B cell (primary cell): Measurements from ENCODE around the gene PSAPL1. TPM values are rescaled to one million over a fixed set of nuclear protein-coding genes. Genes with fewer than 3 reads are reported as not detected.

Source experiments
- ATAC-seq: fragments of 200-7000 bp; cut with Tn5 transposase; one replicate; pipeline ENCODE4 v1.10.0; 2021; ENCODE audit warnings: low read depth, mild to moderate bottlenecking, moderate number of reproducible peaks, moderate library complexity
- CTCF ChIA-PET: fragments of 350-600 bp; sonication (Branson Sonifier 250); formaldehyde crosslinking; loops from one replicate; lab custom pipeline; 2021; ENCODE audit warnings: antibody characterized with exemption, inconsistent platforms; lab: Charles Lee
- POLR2A ChIA-PET: fragments of 350-600 bp; sonication (Branson Sonifier 250); formaldehyde crosslinking; loops from one replicate; lab custom pipeline; 2021; ENCODE audit warnings: antibody characterized with exemption; lab: Charles Lee
- DNase-seq: peaks from one replicate; pipeline ENCODE4 v3.0.0; 2013
- H2AFZ ChIP-seq: 2 replicates; pipeline ENCODE4 v1.6.1; 2012; ENCODE audit warnings: mild to moderate bottlenecking, low read depth, low read length; ENCODE audit not compliant: insufficient read depth, poor library complexity, severe bottlenecking
- H3K27ac ChIP-seq, 2 donors: 1 replicate in 1 of 2; 2 replicates in 1 of 2; pipeline ENCODE4 v1.5.1; 2012 to 2013; ENCODE audit warnings: low read length in 2 of 2, mild to moderate bottlenecking in 2 of 2, moderate library complexity in 1 of 2
- H3K27me3 ChIP-seq, 4 experiments: fragments of 200-600 bp in 1 of 4; sonication (generic) in 1 of 4; replicated peaks in 1 of 4; 1 replicate in 2 of 4; 2 replicates in 2 of 4; pipeline versions ENCODE4 v1.6.1 to v1.7.0; 2013 to 2016; ENCODE audit warnings: low read length in 3 of 4, mild to moderate bottlenecking in 2 of 4, mixed read lengths in 1 of 4, moderate library complexity in 1 of 4; ENCODE audit not compliant: insufficient read depth in 4 of 4, control insufficient read depth in 3 of 4; ENCODE audit errors: control extremely low read depth in 1 of 4
- H3K36me3 ChIP-seq, 2 experiments: replicated peaks in 1 of 2; 1 replicate in 1 of 2; 2 replicates in 1 of 2; pipeline versions ENCODE4 v1.6.1 to v1.7.1; 2013; ENCODE audit warnings: low read length in 1 of 2; ENCODE audit not compliant: insufficient read depth in 2 of 2, control insufficient read depth in 1 of 2; ENCODE audit errors: control extremely low read depth in 1 of 2, extremely low read depth in 1 of 2
- H3K4me1 ChIP-seq, 2 donors: fragments of 200-600 bp in 1 of 2; sonication (generic) in 1 of 2; 1 replicate in 1 of 2; 2 replicates in 1 of 2; pipeline versions ENCODE4 v1.5.1 to v1.6.1; 2013 to 2017; ENCODE audit warnings: low read length in 2 of 2; ENCODE audit not compliant: control insufficient read depth in 2 of 2, insufficient read depth in 2 of 2
- H3K4me2 ChIP-seq: replicated peaks from 2 replicates; pipeline ENCODE3; 2012; ENCODE audit warnings: mild to moderate bottlenecking, low read depth, low read length; ENCODE audit not compliant: poor library complexity, severe bottlenecking
- H3K4me3 ChIP-seq, 5 experiments: fragments of 200-600 bp in 1 of 5; sonication (generic) in 1 of 5; 1 replicate in 3 of 5; 2 replicates in 2 of 5; pipeline versions ENCODE4 v1.5.1 to v1.7.0; 2011 to 2016; ENCODE audit warnings: low read length in 4 of 5, mild to moderate bottlenecking in 4 of 5, low read depth in 2 of 5, control low read depth in 1 of 5, moderate library complexity in 1 of 5; ENCODE audit not compliant: insufficient read depth in 1 of 5; ENCODE audit errors: control extremely low read depth in 1 of 5, extremely low read depth in 1 of 5
- H3K79me2 ChIP-seq: fragments of 200-600 bp; sonication (generic); one replicate; pipeline ENCODE4 v1.6.0; 2016; ENCODE audit warnings: low read length; ENCODE audit not compliant: control insufficient read depth, insufficient read depth
- H3K9ac ChIP-seq: fragments of 200-600 bp; sonication (generic); 2 replicates; pipeline ENCODE4 v1.6.1; 2017; ENCODE audit warnings: mild to moderate bottlenecking, low read length, moderate library complexity
- H3K9me3 ChIP-seq, 3 donors: one replicate each; pipeline versions ENCODE4 v1.6.1 to v1.7.1; 2013; ENCODE audit warnings: low read length in 2 of 3; ENCODE audit not compliant: control insufficient read depth in 2 of 3, insufficient read depth in 1 of 3; ENCODE audit errors: control extremely low read depth in 1 of 3
- H4K20me1 ChIP-seq: 2 replicates; pipeline ENCODE4 v1.6.0; 2012; ENCODE audit warnings: mild to moderate bottlenecking, low read length; ENCODE audit not compliant: insufficient read depth, control insufficient read depth, poor library complexity, severe bottlenecking
- H3K27ac Mint-ChIP-seq: one replicate; pipeline ENCODE4 v1.8.0; 2021; ENCODE audit warnings: mixed read lengths
- H3K27me3 Mint-ChIP-seq: one replicate; pipeline ENCODE4 v1.8.0; 2021; ENCODE audit warnings: mixed read lengths
- H3K4me1 Mint-ChIP-seq: one replicate; pipeline ENCODE4 v1.8.0; 2021; ENCODE audit warnings: mixed read lengths
- H3K4me3 Mint-ChIP-seq: one replicate; pipeline ENCODE4 v1.8.0; 2021; ENCODE audit warnings: mixed read lengths
- H3K9me3 Mint-ChIP-seq: one replicate; pipeline ENCODE4 v1.8.0; 2022; ENCODE audit warnings: mixed read lengths; ENCODE audit not compliant: insufficient read depth
- EZH2 ChIP-seq: IDR thresholded peaks from 2 replicates; pipeline ENCODE4 v1.6.1; 2012; ENCODE audit warnings: borderline replicate concordance, low read depth, mild to moderate bottlenecking, moderate library complexity, low read length; ENCODE audit not compliant: insufficient read depth, poor library complexity, severe bottlenecking
- WGBS: methylation state at CpG from one replicate; pipeline ENCODE4 v1.1.5; 2013; ENCODE audit warnings: missing lambda C conversion rate; ENCODE audit not compliant: insufficient coverage; 5-methylcytosine and 5-hydroxymethylcytosine counted together
- intact Hi-C: fragments of 100-400 bp; cut with micrococcal nuclease; formaldehyde crosslinking; loops from one replicate; pipeline ENCODE4 v1.10.0; 2022
- polyA plus RNA-seq: library from polyadenylated mRNA; depleted of rRNA; stranded (reverse); fragments of >200 nt; gene quantifications from 2 replicates; pipeline ENCODE4 v1.2.3, GENCODE V29; 2012
- total RNA-seq, 2 donors: library from RNA; stranded (reverse); fragments of 120-200 nt in 1 of 2; gene quantifications; 1 replicate in 1 of 2; 2 replicates in 1 of 2; pipeline versions ENCODE4 v1.2.3 to v1.2.4, GENCODE V29; 2013 to 2022
- TF ChIP-seq, protein P1 (sequence below): fragments of 200-600 bp; IDR thresholded peaks from one replicate; pipeline ENCODE4 v1.8.0; 2022; ENCODE audit warnings: antibody characterized with exemption, mild to moderate bottlenecking

The PSAPL1 gene
- total and polyA plus RNA-seq, 2 donors (not counting 1 experiment from before 2014, with no cell fraction given) = not detected

DNA sequence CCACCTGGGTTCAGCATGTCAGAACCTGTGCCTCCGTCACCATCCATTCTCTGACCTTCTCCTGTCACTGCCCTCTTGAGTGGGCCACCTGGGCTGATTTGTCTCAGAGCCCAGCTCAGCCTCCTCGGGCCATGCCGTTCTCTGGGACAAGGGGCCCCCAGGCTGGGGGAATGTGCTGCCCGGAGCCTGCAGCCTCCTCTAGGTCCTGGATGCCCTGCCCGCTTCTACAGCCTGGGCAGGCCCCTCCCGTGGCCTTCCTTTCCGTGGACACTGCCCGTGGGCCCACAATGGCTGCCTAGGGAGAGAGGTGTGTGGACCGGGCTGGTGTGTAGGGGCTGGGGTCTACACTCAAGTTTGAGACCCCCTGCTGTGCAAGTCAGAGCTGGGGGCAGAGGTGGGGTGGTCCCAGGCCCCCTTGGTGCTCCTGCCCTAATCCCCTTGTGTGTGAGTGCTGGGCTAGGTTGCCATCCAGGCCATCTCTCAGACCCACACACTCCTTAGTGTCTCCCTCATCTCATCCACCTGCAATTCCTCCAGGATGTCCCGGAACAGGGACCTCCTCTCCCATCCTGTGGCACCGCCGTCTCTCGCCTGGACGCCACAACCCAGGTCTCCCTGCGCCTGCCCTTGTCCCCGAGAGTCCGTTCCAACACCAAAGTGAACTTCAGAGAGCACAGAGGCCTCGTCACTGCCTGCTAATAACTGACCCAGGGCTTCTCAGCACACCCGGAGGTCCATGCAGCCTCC, 12.4 kb downstream of the PSAPL1 start:
- DNase-seq = no peak

More for the DNA sequence above, 12.4 kb downstream of the PSAPL1 start:
- no peak overlapping the region for H2AFZ ChIP-seq
- Mint-ChIP-seq H3K27ac (no peak overlapping the region), H3K9me3 (peaks cover 3% of the 10 kb centered on the region), H3K4me3 (no peak overlapping the region), H3K4me1 (no peaks in the 10 kb centered on the region), H3K27me3 (no peaks in the 10 kb centered on the region)
- no peaks in the 10 kb centered on the region for H3K36me3 ChIP-seq
- H3K4me2 ChIP-seq = no peak overlapping the region
- WGBS = 89% methylated on average over 18 of the region's 19 CpGs
- peaks cover 0 to 18% (median 0%) of the 10 kb centered on the region in 3 donors for H3K9me3 ChIP-seq
- ChIA-PET POLR2A (no interaction called here), CTCF (no interaction called here)
- no peaks in the 10 kb centered on the region for H3K27me3 ChIP-seq
- intact Hi-C loops = no loop called here
- H3K79me2 ChIP-seq = no peaks in the 10 kb centered on the region
- no peak overlapping the region for H3K9ac ChIP-seq
- TF ChIP-seq EZH2 = no peak
- TF ChIP-seq, protein P1, sequence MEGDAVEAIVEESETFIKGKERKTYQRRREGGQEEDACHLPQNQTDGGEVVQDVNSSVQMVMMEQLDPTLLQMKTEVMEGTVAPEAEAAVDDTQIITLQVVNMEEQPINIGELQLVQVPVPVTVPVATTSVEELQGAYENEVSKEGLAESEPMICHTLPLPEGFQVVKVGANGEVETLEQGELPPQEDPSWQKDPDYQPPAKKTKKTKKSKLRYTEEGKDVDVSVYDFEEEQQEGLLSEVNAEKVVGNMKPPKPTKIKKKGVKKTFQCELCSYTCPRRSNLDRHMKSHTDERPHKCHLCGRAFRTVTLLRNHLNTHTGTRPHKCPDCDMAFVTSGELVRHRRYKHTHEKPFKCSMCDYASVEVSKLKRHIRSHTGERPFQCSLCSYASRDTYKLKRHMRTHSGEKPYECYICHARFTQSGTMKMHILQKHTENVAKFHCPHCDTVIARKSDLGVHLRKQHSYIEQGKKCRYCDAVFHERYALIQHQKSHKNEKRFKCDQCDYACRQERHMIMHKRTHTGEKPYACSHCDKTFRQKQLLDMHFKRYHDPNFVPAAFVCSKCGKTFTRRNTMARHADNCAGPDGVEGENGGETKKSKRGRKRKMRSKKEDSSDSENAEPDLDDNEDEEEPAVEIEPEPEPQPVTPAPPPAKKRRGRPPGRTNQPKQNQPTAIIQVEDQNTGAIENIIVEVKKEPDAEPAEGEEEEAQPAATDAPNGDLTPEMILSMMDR = no peak
- H3K4me1 ChIP-seq = no peaks in the 10 kb centered on the region
- no peak for ATAC-seq
- no peaks in the 10 kb centered on the region for H4K20me1 ChIP-seq
- no peak overlapping the region for H3K4me3 ChIP-seq
- no peak overlapping the region for H3K27ac ChIP-seq
